Keratinocyte (primary cell): ENCODE measurements around the gene DENND4A. TPM values are rescaled to one million over a fixed set of nuclear protein-coding genes. Genes with fewer than 3 reads are reported as not detected.

Experiments
- DNase-seq: peaks from one replicate; pipeline ENCODE4 v3.0.0-alpha.2; 2011; ENCODE audit warnings: low read depth, missing footprints, low spot score
- FAIRE-seq: peaks from 2 replicates; lab custom pipeline; 2011; peaks lifted over from hg19 to GRCh38; lab: Jason Lieb, UNC
- H2AFZ ChIP-seq: 2 replicates; pipeline ENCODE4 v1.6.0; 2012; ENCODE audit warnings: low read length, control low read depth, inconsistent platforms; ENCODE audit not compliant: control insufficient read depth
- H3K27ac ChIP-seq: 2 replicates; pipeline ENCODE4 v1.5.1; 2011; ENCODE audit warnings: low read length; ENCODE audit not compliant: control insufficient read depth, insufficient read depth
- H3K27me3 ChIP-seq: 3 replicates; pipeline ENCODE4 v1.6.0; 2011; ENCODE audit warnings: low read length; ENCODE audit not compliant: control insufficient read depth, insufficient read depth; ENCODE audit errors: extremely low read depth
- H3K36me3 ChIP-seq, 2 experiments: 2 replicates in 1 of 2; 3 replicates in 1 of 2; pipeline ENCODE4 v1.5.1; 2011; ENCODE audit warnings: low read length in 2 of 2, mild to moderate bottlenecking in 1 of 2; ENCODE audit not compliant: control insufficient read depth in 2 of 2, insufficient read depth in 2 of 2; ENCODE audit errors: extremely low read depth in 1 of 2
- H3K4me1 ChIP-seq: 3 replicates; pipeline ENCODE4 v1.5.1; 2011; ENCODE audit warnings: low read length; ENCODE audit not compliant: control insufficient read depth, insufficient read depth; ENCODE audit errors: extremely low read depth
- H3K4me2 ChIP-seq: 3 replicates; pipeline ENCODE4 v1.6.0; 2011; ENCODE audit warnings: low read depth, low read length; ENCODE audit not compliant: control insufficient read depth, insufficient read depth; ENCODE audit errors: extremely low read depth
- H3K4me3 ChIP-seq, 3 experiments: fragments of 200-600 bp in 1 of 3; sonication (generic) in 1 of 3; 2 replicates in 2 of 3; 3 replicates in 1 of 3; pipeline ENCODE4 v1.5.1; 2011 to 2016; ENCODE audit warnings: low read length in 3 of 3, mild to moderate bottlenecking in 3 of 3, control low read depth in 2 of 3, inconsistent platforms in 1 of 3, low read depth in 1 of 3, mixed read lengths in 1 of 3, mixed run types in 1 of 3, moderate library complexity in 1 of 3; ENCODE audit not compliant: control insufficient read depth in 2 of 3, insufficient read depth in 2 of 3; ENCODE audit errors: extremely low read depth in 1 of 3
- H3K79me2 ChIP-seq: 2 replicates; pipeline ENCODE4 v1.6.0; 2012; ENCODE audit warnings: low read length; ENCODE audit not compliant: control insufficient read depth, insufficient read depth
- H3K9ac ChIP-seq: 3 replicates; pipeline ENCODE4 v1.6.0; 2011; ENCODE audit warnings: low read length; ENCODE audit not compliant: control insufficient read depth, insufficient read depth; ENCODE audit errors: extremely low read depth
- H3K9me1 ChIP-seq: 3 replicates; pipeline ENCODE4 v1.6.0; 2011; ENCODE audit warnings: low read length; ENCODE audit not compliant: control insufficient read depth, insufficient read depth; ENCODE audit errors: extremely low read depth
- H3K9me3 ChIP-seq: 2 replicates; pipeline ENCODE4 v1.5.1; 2012; ENCODE audit warnings: low read depth, low read length; ENCODE audit not compliant: control insufficient read depth
- H4K20me1 ChIP-seq: 3 replicates; pipeline ENCODE4 v1.6.0; 2011; ENCODE audit warnings: low read length; ENCODE audit not compliant: control insufficient read depth, insufficient read depth; ENCODE audit errors: extremely low read depth
- CTCF ChIP-seq, 3 experiments: IDR thresholded peaks in 1 of 3; conservative IDR thresholded peaks in 1 of 3; optimal IDR thresholded peaks in 1 of 3; 2 replicates in 2 of 3; 3 replicates in 1 of 3; pipeline versions ENCODE3 to v1.5.1; 2011; ENCODE audit warnings: low read length in 3 of 3, mild to moderate bottlenecking in 3 of 3, moderate library complexity in 2 of 3, control low read depth in 1 of 3, inconsistent platforms in 1 of 3; ENCODE audit not compliant: insufficient read depth in 2 of 3; ENCODE audit errors: extremely low read depth in 1 of 3
- EZH2 ChIP-seq: IDR thresholded peaks from one replicate; pipeline ENCODE4 v1.6.1; 2012; ENCODE audit warnings: inconsistent platforms, mild to moderate bottlenecking, low read length, moderate library complexity
- dilution Hi-C: fragments of 300-500 bp; cut with MboI; formaldehyde crosslinking; loops from one replicate; pipeline ENCODE4 v1.7.0; 2020; ENCODE audit warnings: low sequenced_read_pairs; ENCODE audit not compliant: extremely low pct_ligation_motif_present
- polyA plus RNA-seq, 5 experiments: library from polyadenylated mRNA; depleted of rRNA in 3 of 5; stranded (reverse) in 3 of 5; stranded (forward) in 1 of 5; unstranded in 1 of 5; fragments of >200 nt; gene quantifications; 1 replicate in 1 of 5; 2 replicates in 3 of 5; 3 replicates in 1 of 5; pipeline versions ENCODE4 v1.2.1 to v1.2.3, GENCODE V29; 2011 to 2012; ENCODE audit warnings: missing spikeins in 2 of 5, low read depth in 1 of 5, low replicate concordance in 1 of 5

DENND4A gene
- polyA plus RNA-seq, 1 donor (not counting 4 experiments of a cell fraction or from before 2014, with no cell fraction given), result 10.0 TPM

- no peak for DNase-seq
- no peaks in the 10 kb centered on the region for H3K79me2 ChIP-seq
- dilution Hi-C loops, result no loop called here
- no peak overlapping the region for H3K27ac ChIP-seq
- no peaks in the 10 kb centered on the region for H3K9me1 ChIP-seq
- H3K4me3 ChIP-seq, result no peak overlapping the region
- no peaks in the 10 kb centered on the region for H3K9me3 ChIP-seq
- no peak for FAIRE-seq
- no peaks in the 10 kb centered on the region for H4K20me1 ChIP-seq
- H2AFZ ChIP-seq, result no peak overlapping the region
- H3K36me3 ChIP-seq, result no peaks in the 10 kb centered on the region
- TF ChIP-seq CTCF (optimal IDR thresholded peaks at IDR 0.05 in 1 of 3, IDR thresholded peaks at IDR 0.05 in 1 of 3, conservative IDR thresholded peaks at IDR 0.05 in 1 of 3; ENCODE audit: extremely low read depth in 1 of 3, insufficient read depth in 2 of 3, low read length in 3 of 3) (no peak), EZH2 (no peak)
- H3K4me1 ChIP-seq, result no peaks in the 10 kb centered on the region
- no peak overlapping the region for H3K9ac ChIP-seq
- H3K27me3 ChIP-seq, result no peaks in the 10 kb centered on the region
- H3K4me2 ChIP-seq, result no peak overlapping the region
Measured at GRCh38 chr15:65676123-65676522, 116.0 kb downstream of the DENND4A start.

GRCh38 chr15:65675551-65675950, 116.5 kb downstream of the DENND4A start:
- Histone ChIP-seq H3K27ac (no peak overlapping the region), H3K4me2 (no peak overlapping the region), H3K4me1 (no peaks in the 10 kb centered on the region), H3K9me3 (no peaks in the 10 kb centered on the region), H3K79me2 (no peaks in the 10 kb centered on the region), H3K4me3 (no peak overlapping the region), H3K27me3 (no peaks in the 10 kb centered on the region), H4K20me1 (no peaks in the 10 kb centered on the region), H2AFZ (no peak overlapping the region), H3K36me3 (no peaks in the 10 kb centered on the region), H3K9ac (no peak overlapping the region), H3K9me1 (no peaks in the 10 kb centered on the region)
- dilution Hi-C loops, result no loop called here
- FAIRE-seq (no peak), DNase-seq (no peak)
- TF ChIP-seq EZH2, result no peak
- TF ChIP-seq CTCF (optimal IDR thresholded peaks at IDR 0.05 in 1 of 3, IDR thresholded peaks at IDR 0.05 in 1 of 3, conservative IDR thresholded peaks at IDR 0.05 in 1 of 3; ENCODE audit: extremely low read depth in 1 of 3, insufficient read depth in 2 of 3, low read length in 3 of 3), result no peak
